Keratinocyte (primary cell): Measurements from ENCODE around the gene EDDM13. TPM values are rescaled to one million over a fixed set of nuclear protein-coding genes. Genes with fewer than 3 reads are reported as not detected.

Experiments used
- DNase-seq: peaks from one replicate; pipeline ENCODE4 v3.0.0-alpha.2; 2011; ENCODE audit warnings: low read depth, missing footprints, low spot score
- FAIRE-seq: peaks from 2 replicates; lab custom pipeline; 2011; peaks lifted over from hg19 to GRCh38; lab: Jason Lieb, UNC
- H2AFZ ChIP-seq: 2 replicates; pipeline ENCODE4 v1.6.0; 2012; ENCODE audit warnings: low read length, control low read depth, inconsistent platforms; ENCODE audit not compliant: control insufficient read depth
- H3K27ac ChIP-seq: 2 replicates; pipeline ENCODE4 v1.5.1; 2011; ENCODE audit warnings: low read length; ENCODE audit not compliant: control insufficient read depth, insufficient read depth
- H3K27me3 ChIP-seq: 3 replicates; pipeline ENCODE4 v1.6.0; 2011; ENCODE audit warnings: low read length; ENCODE audit not compliant: control insufficient read depth, insufficient read depth; ENCODE audit errors: extremely low read depth
- H3K36me3 ChIP-seq, 2 experiments: 2 replicates in 1 of 2; 3 replicates in 1 of 2; pipeline ENCODE4 v1.5.1; 2011; ENCODE audit warnings: low read length in 2 of 2, mild to moderate bottlenecking in 1 of 2; ENCODE audit not compliant: control insufficient read depth in 2 of 2, insufficient read depth in 2 of 2; ENCODE audit errors: extremely low read depth in 1 of 2
- H3K4me1 ChIP-seq: 3 replicates; pipeline ENCODE4 v1.5.1; 2011; ENCODE audit warnings: low read length; ENCODE audit not compliant: control insufficient read depth, insufficient read depth; ENCODE audit errors: extremely low read depth
- H3K4me2 ChIP-seq: 3 replicates; pipeline ENCODE4 v1.6.0; 2011; ENCODE audit warnings: low read depth, low read length; ENCODE audit not compliant: control insufficient read depth, insufficient read depth; ENCODE audit errors: extremely low read depth
- H3K4me3 ChIP-seq, 3 experiments: fragments of 200-600 bp in 1 of 3; sonication (generic) in 1 of 3; 2 replicates in 2 of 3; 3 replicates in 1 of 3; pipeline ENCODE4 v1.5.1; 2011 to 2016; ENCODE audit warnings: low read length in 3 of 3, mild to moderate bottlenecking in 3 of 3, control low read depth in 2 of 3, inconsistent platforms in 1 of 3, low read depth in 1 of 3, mixed read lengths in 1 of 3, mixed run types in 1 of 3, moderate library complexity in 1 of 3; ENCODE audit not compliant: control insufficient read depth in 2 of 3, insufficient read depth in 2 of 3; ENCODE audit errors: extremely low read depth in 1 of 3
- H3K79me2 ChIP-seq: 2 replicates; pipeline ENCODE4 v1.6.0; 2012; ENCODE audit warnings: low read length; ENCODE audit not compliant: control insufficient read depth, insufficient read depth
- H3K9ac ChIP-seq: 3 replicates; pipeline ENCODE4 v1.6.0; 2011; ENCODE audit warnings: low read length; ENCODE audit not compliant: control insufficient read depth, insufficient read depth; ENCODE audit errors: extremely low read depth
- H3K9me1 ChIP-seq: 3 replicates; pipeline ENCODE4 v1.6.0; 2011; ENCODE audit warnings: low read length; ENCODE audit not compliant: control insufficient read depth, insufficient read depth; ENCODE audit errors: extremely low read depth
- H3K9me3 ChIP-seq: 2 replicates; pipeline ENCODE4 v1.5.1; 2012; ENCODE audit warnings: low read depth, low read length; ENCODE audit not compliant: control insufficient read depth
- H4K20me1 ChIP-seq: 3 replicates; pipeline ENCODE4 v1.6.0; 2011; ENCODE audit warnings: low read length; ENCODE audit not compliant: control insufficient read depth, insufficient read depth; ENCODE audit errors: extremely low read depth
- CTCF ChIP-seq, 3 experiments: IDR thresholded peaks in 1 of 3; conservative IDR thresholded peaks in 1 of 3; optimal IDR thresholded peaks in 1 of 3; 2 replicates in 2 of 3; 3 replicates in 1 of 3; pipeline versions ENCODE3 to v1.5.1; 2011; ENCODE audit warnings: low read length in 3 of 3, mild to moderate bottlenecking in 3 of 3, moderate library complexity in 2 of 3, control low read depth in 1 of 3, inconsistent platforms in 1 of 3; ENCODE audit not compliant: insufficient read depth in 2 of 3; ENCODE audit errors: extremely low read depth in 1 of 3
- EZH2 ChIP-seq: IDR thresholded peaks from one replicate; pipeline ENCODE4 v1.6.1; 2012; ENCODE audit warnings: inconsistent platforms, mild to moderate bottlenecking, low read length, moderate library complexity
- dilution Hi-C: fragments of 300-500 bp; cut with MboI; formaldehyde crosslinking; loops from one replicate; pipeline ENCODE4 v1.7.0; 2020; ENCODE audit warnings: low sequenced_read_pairs; ENCODE audit not compliant: extremely low pct_ligation_motif_present
- polyA plus RNA-seq, 5 experiments: library from polyadenylated mRNA; depleted of rRNA in 3 of 5; stranded (reverse) in 3 of 5; stranded (forward) in 1 of 5; unstranded in 1 of 5; fragments of >200 nt; gene quantifications; 1 replicate in 1 of 5; 2 replicates in 3 of 5; 3 replicates in 1 of 5; pipeline versions ENCODE4 v1.2.1 to v1.2.3, GENCODE V29; 2011 to 2012; ENCODE audit warnings: missing spikeins in 2 of 5, low read depth in 1 of 5, low replicate concordance in 1 of 5

Gene EDDM13
- polyA plus RNA-seq, 1 donor (not counting 4 experiments of a cell fraction or from before 2014, with no cell fraction given), result 6.1 TPM

- FAIRE-seq (no peak), DNase-seq (no peak)
- dilution Hi-C loops, result no loop called here
Observed at GRCh38 chr19:56312342-56312741, 39.8 kb downstream of the EDDM13 start.

GRCh38 chr19:56312787-56313657, 40.5 kb downstream of the EDDM13 start:
- Histone ChIP-seq H3K4me3 (no peak overlapping the region), H4K20me1 (no peaks in the 10 kb centered on the region), H2AFZ (no peak overlapping the region), H3K4me1 (peaks cover 18% of the 10 kb centered on the region), H3K27me3 (no peaks in the 10 kb centered on the region), H3K9ac (no peak overlapping the region), H3K27ac (no peak overlapping the region), H3K79me2 (peaks cover 8% of the 10 kb centered on the region), H3K4me2 (peak overlapping the region; percentile 81), H3K9me1 (no peaks in the 10 kb centered on the region), H3K36me3 (peaks cover 3 to 7% of the 10 kb centered on the region in 2 experiments), H3K9me3 (no peaks in the 10 kb centered on the region)
- no peak for FAIRE-seq
- dilution Hi-C loops, result no loop called here
- TF ChIP-seq EZH2 (no peak), CTCF (optimal IDR thresholded peaks at IDR 0.05 in 1 of 3, IDR thresholded peaks at IDR 0.05 in 1 of 3, conservative IDR thresholded peaks at IDR 0.05 in 1 of 3; ENCODE audit: extremely low read depth in 1 of 3, insufficient read depth in 2 of 3, low read length in 3 of 3) (no peak)
- no peak for DNase-seq

More at GRCh38 chr19:56312342-56312741, 39.8 kb downstream of the EDDM13 start:
- peaks cover 8% of the 10 kb centered on the region for H3K79me2 ChIP-seq
- H3K27ac ChIP-seq, result no peak overlapping the region
- peaks cover 3 to 7% of the 10 kb centered on the region in 2 experiments for H3K36me3 ChIP-seq
- H3K27me3 ChIP-seq, result no peaks in the 10 kb centered on the region
- H4K20me1 ChIP-seq, result no peaks in the 10 kb centered on the region
- no peak overlapping the region for H3K9ac ChIP-seq
- H3K9me3 ChIP-seq, result no peaks in the 10 kb centered on the region
- H2AFZ ChIP-seq, result no peak overlapping the region
- H3K9me1 ChIP-seq, result no peaks in the 10 kb centered on the region
- H3K4me3 ChIP-seq, result no peak overlapping the region
- H3K4me2 ChIP-seq, result no peak overlapping the region
- H3K4me1 ChIP-seq, result peaks cover 14% of the 10 kb centered on the region
- TF ChIP-seq EZH2, result no peak
- TF ChIP-seq CTCF (optimal IDR thresholded peaks at IDR 0.05 in 1 of 3, IDR thresholded peaks at IDR 0.05 in 1 of 3, conservative IDR thresholded peaks at IDR 0.05 in 1 of 3; ENCODE audit: extremely low read depth in 1 of 3, insufficient read depth in 2 of 3, low read length in 3 of 3), result no peak
